SU-DHL-6 (cell line): ENCODE results near the gene EFNA5.

Experiments used
- H2AFZ ChIP-seq: fragments of 200-600 bp; sonication (generic); 2 replicates; pipeline ENCODE4 v1.6.1; 2014; ENCODE audit warnings: low read depth, mild to moderate bottlenecking, moderate library complexity, mixed read lengths, antibody characterized with exemption, low read length; ENCODE audit not compliant: severe bottlenecking
- H3F3A ChIP-seq: fragments of 200-600 bp; shearing (Covaris generic); 2 replicates; pipeline ENCODE4 v1.6.0; 2016; ENCODE audit warnings: antibody characterized with exemption, mild to moderate bottlenecking; ENCODE audit not compliant: insufficient read depth
- H3K27ac ChIP-seq: fragments of 200-600 bp; sonication (generic); 2 replicates; pipeline ENCODE4 v1.5.1; 2016; ENCODE audit warnings: low read depth, mild to moderate bottlenecking, low read length, moderate library complexity, mixed read lengths
- H3K27me3 ChIP-seq: fragments of 200-600 bp; sonication (generic), shearing (Covaris generic); 2 replicates; pipeline ENCODE4 v1.6.0; 2014; ENCODE audit warnings: mild to moderate bottlenecking, low read length
- H3K36me3 ChIP-seq: fragments of 200-600 bp; sonication (generic); 2 replicates; pipeline ENCODE4 v1.6.1; 2014; ENCODE audit warnings: mild to moderate bottlenecking, low read length, mixed read lengths
- H3K4me2 ChIP-seq: fragments of 300-600, 200-600 bp; shearing (Covaris generic), sonication (generic); 2 replicates; pipeline ENCODE4 v1.6.0; 2014; ENCODE audit warnings: low read length, low read depth, mild to moderate bottlenecking; ENCODE audit not compliant: poor library complexity, severe bottlenecking
- H3K4me3 ChIP-seq: fragments of 200-600 bp; sonication (generic); 2 replicates; pipeline ENCODE4 v1.5.1; 2014; ENCODE audit warnings: antibody characterized with exemption, low read length, mild to moderate bottlenecking, mixed read lengths; ENCODE audit not compliant: insufficient read depth, poor library complexity, severe bottlenecking
- H3K79me2 ChIP-seq: fragments of 200-600 bp; sonication (generic); 2 replicates; pipeline ENCODE4 v1.6.1; 2014; ENCODE audit warnings: mild to moderate bottlenecking, low read length, moderate library complexity; ENCODE audit not compliant: insufficient read depth
- H3K9ac ChIP-seq: fragments of 200-600 bp; sonication (generic); 2 replicates; pipeline ENCODE4 v1.7.0; 2014; ENCODE audit warnings: mild to moderate bottlenecking, low read length
- H3K9me2 ChIP-seq: fragments of 200-600 bp; sonication (generic); replicated peaks from 2 replicates; pipeline ENCODE4 v1.6.1; 2014; ENCODE audit warnings: low read length; ENCODE audit not compliant: insufficient read depth
- H3K9me3 ChIP-seq: fragments of 200-600 bp; sonication (generic); 2 replicates; pipeline ENCODE4 v1.6.1; 2014; ENCODE audit warnings: low read length, mixed read lengths; ENCODE audit not compliant: insufficient read depth
- H4K20me1 ChIP-seq: fragments of 200-600 bp; sonication (generic); 2 replicates; pipeline ENCODE4 v1.6.1; 2014; ENCODE audit warnings: low read depth, mild to moderate bottlenecking, antibody characterized with exemption, low read length, moderate library complexity, mixed read lengths
- CTCF ChIP-seq: fragments of 200-600 bp; sonication (generic); IDR thresholded peaks from one replicate; pipeline ENCODE4 v1.5.1; 2017; ENCODE audit warnings: antibody characterized with exemption, mild to moderate bottlenecking, low read length, moderate library complexity; ENCODE audit not compliant: insufficient read depth, poor library complexity, severe bottlenecking
- EZH2phosphoT487 ChIP-seq: fragments of 200-600 bp; sonication (generic), shearing (Covaris generic); conservative IDR thresholded peaks from 2 replicates; pipeline ENCODE4 v1.6.1; 2018; ENCODE audit warnings: mild to moderate bottlenecking, antibody characterized with exemption, low read length, moderate library complexity, mixed read lengths

The EFNA5 gene

GRCh38 chr5:107676702-107677101, 6.0 kb upstream of the EFNA5 start:
- Histone ChIP-seq H3K4me3 (no peak overlapping the region), H3F3A (no peaks in the 10 kb centered on the region), H3K9me3 (no peaks in the 10 kb centered on the region), H3K9me2 (no peaks in the 10 kb centered on the region), H3K36me3 (no peaks in the 10 kb centered on the region), H4K20me1 (no peaks in the 10 kb centered on the region), H3K9ac (no peak overlapping the region), H2AFZ (no peak overlapping the region), H3K4me2 (no peak overlapping the region), H3K27me3 (no peaks in the 10 kb centered on the region), H3K79me2 (no peaks in the 10 kb centered on the region), H3K27ac (no peak overlapping the region)
- TF ChIP-seq EZH2phosphoT487 = no peak
- no peak for TF ChIP-seq CTCF

DNA sequence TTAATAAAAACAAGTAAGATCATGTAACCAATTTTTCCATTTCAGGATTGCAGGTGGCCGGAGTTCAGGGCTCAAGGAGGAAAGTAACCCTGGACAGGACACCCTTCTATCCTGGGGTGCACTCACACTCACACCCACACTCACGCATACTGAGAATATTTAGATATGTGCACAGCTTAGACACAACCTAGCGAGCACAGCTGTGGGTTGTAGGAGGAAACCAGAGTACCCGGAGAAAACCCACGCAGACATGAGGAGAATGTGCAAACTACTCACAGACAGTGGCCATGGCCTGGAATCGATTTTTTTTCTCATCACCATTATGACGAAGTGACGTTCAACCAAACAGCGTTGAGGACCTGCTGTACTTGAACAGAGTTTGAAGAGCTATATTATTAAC, 4.5 kb upstream of the EFNA5 start:
- H3K27me3 ChIP-seq = no peaks in the 10 kb centered on the region
- TF ChIP-seq CTCF = no peak
- no peak for TF ChIP-seq EZH2phosphoT487
- H4K20me1 ChIP-seq = no peaks in the 10 kb centered on the region
- H3K9me2 ChIP-seq = no peaks in the 10 kb centered on the region
- no peaks in the 10 kb centered on the region for H3F3A ChIP-seq
- H3K4me2 ChIP-seq = no peak overlapping the region
- no peaks in the 10 kb centered on the region for H3K79me2 ChIP-seq
- H3K27ac ChIP-seq = no peak overlapping the region
- no peak overlapping the region for H3K4me3 ChIP-seq
- H3K36me3 ChIP-seq = no peaks in the 10 kb centered on the region
- no peak overlapping the region for H3K9ac ChIP-seq
- no peak overlapping the region for H2AFZ ChIP-seq
- H3K9me3 ChIP-seq = no peaks in the 10 kb centered on the region

DNA sequence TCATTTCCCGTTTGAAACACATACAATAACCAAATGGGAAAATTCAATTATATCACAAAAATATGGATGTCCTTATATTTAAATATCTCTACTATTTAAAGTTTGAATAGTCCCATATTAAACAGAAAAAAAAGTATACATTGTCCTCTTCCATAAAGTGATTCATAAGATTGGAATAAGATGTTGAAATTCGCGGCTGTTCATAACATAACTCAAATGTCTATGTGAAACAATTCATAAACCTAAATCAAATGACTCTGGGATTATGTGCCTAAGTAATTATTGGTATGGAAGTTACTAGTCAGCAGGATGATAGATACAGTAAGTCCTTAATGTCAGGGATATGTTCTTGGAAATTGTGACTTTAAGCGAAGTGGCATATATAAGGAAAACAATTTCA, 3.9 kb upstream of the EFNA5 start:
- Histone ChIP-seq H3K79me2 (no peaks in the 10 kb centered on the region), H3K36me3 (no peaks in the 10 kb centered on the region), H3K27ac (no peak overlapping the region), H3K9ac (no peak overlapping the region), H3K27me3 (no peaks in the 10 kb centered on the region), H3K9me2 (no peaks in the 10 kb centered on the region), H3K4me2 (no peak overlapping the region), H4K20me1 (no peaks in the 10 kb centered on the region), H3F3A (no peaks in the 10 kb centered on the region), H2AFZ (no peak overlapping the region), H3K9me3 (no peaks in the 10 kb centered on the region), H3K4me3 (no peak overlapping the region)
- TF ChIP-seq CTCF (no peak), EZH2phosphoT487 (no peak)
